HepG2 (cell line): ENCODE measurements around the gene UTP20. TPM values are rescaled to one million over a fixed set of nuclear protein-coding genes. Genes with fewer than 3 reads are reported as not detected.
A peak's percentile ranks its signal among the peaks of the same experiment; 100 is the strongest.

Experiments
- DR1 ChIP-seq: sonication (generic); formaldehyde crosslinking; IDR thresholded peaks from 2 replicates; pipeline ENCODE4 v1.8.0; 2021; ENCODE audit warnings: mild to moderate bottlenecking, missing genetic modification reagents, inconsistent platforms
- EED ChIP-seq: sonication (generic); formaldehyde crosslinking; IDR thresholded peaks from 2 replicates; pipeline ENCODE4 v1.5.0; 2020; ENCODE audit warnings: mild to moderate bottlenecking, missing genetic modification reagents
- HBP1 ChIP-seq: IDR thresholded peaks from 2 replicates; pipeline ENCODE4 v1.6.1; 2016; ENCODE audit warnings: low read depth, control low read depth
- KMT2B ChIP-seq: IDR thresholded peaks from 2 replicates; pipeline ENCODE4 v1.6.1; 2016; ENCODE audit warnings: missing genetic modification reagents, missing compliant biosample characterization
- MTERF4 ChIP-seq: sonication (generic); formaldehyde crosslinking; IDR thresholded peaks from 2 replicates; pipeline ENCODE4 v1.8.0; 2023; ENCODE audit warnings: mild to moderate bottlenecking, missing genetic modification reagents
- POLR2A ChIP-seq, 2 experiments: IDR thresholded peaks; 2 replicates each; pipeline ENCODE4 v1.6.1; 2011; ENCODE audit warnings: low read depth in 2 of 2, low read length in 2 of 2, mild to moderate bottlenecking in 1 of 2, moderate library complexity in 1 of 2; ENCODE audit not compliant: insufficient read depth in 1 of 2
- PRDM4 ChIP-seq: sonication (generic); formaldehyde crosslinking; IDR thresholded peaks from 2 replicates; pipeline ENCODE4 v1.9.0; 2021; ENCODE audit warnings: missing genetic modification reagents, borderline replicate concordance
- RAD21 ChIP-seq: fragments of 450-650 bp; formaldehyde crosslinking; IDR thresholded peaks from 2 replicates; pipeline ENCODE4 v1.5.0; 2020; ENCODE audit warnings: mild to moderate bottlenecking
- ZNF232 ChIP-seq: sonication (generic); formaldehyde crosslinking; IDR thresholded peaks from 2 replicates; pipeline ENCODE4 v1.4.0; 2020; ENCODE audit warnings: missing genetic modification reagents, borderline replicate concordance
- ZSCAN31 ChIP-seq: sonication (generic); formaldehyde crosslinking; IDR thresholded peaks from 2 replicates; pipeline ENCODE4 v1.5.0; 2020; ENCODE audit warnings: low read depth, mild to moderate bottlenecking, missing genetic modification reagents
- polyA plus RNA-seq, 8 experiments: library from polyadenylated mRNA; depleted of rRNA in 3 of 8; stranded (reverse) in 7 of 8; unstranded in 1 of 8; fragments of >200 nt; fragmentation: Illumina TruSeq in 4 of 8; extraction: Trizol in 4 of 8; gene quantifications; 2 replicates each; pipeline versions ENCODE4 v1.2.1 to v1.2.3, GENCODE V29; 2011 to 2016; ENCODE audit warnings: low read depth in 4 of 8, missing spikeins in 1 of 8, mixed read lengths in 1 of 8; ENCODE audit not compliant: insufficient read depth in 1 of 8
- total RNA-seq, 5 experiments: library from RNA; depleted of rRNA; stranded (reverse); fragments of >200 nt; fragmentation: Illumina TruSeq; extraction: Trizol; gene quantifications; 2 replicates each; pipeline ENCODE4 v1.2.3, GENCODE V29; 2016; ENCODE audit warnings: low read depth in 1 of 5
- TF ChIP-seq, protein P1 (sequence below): sonication (generic); formaldehyde crosslinking; IDR thresholded peaks from 2 replicates; pipeline ENCODE4 v1.5.1; 2020; ENCODE audit warnings: mild to moderate bottlenecking, moderate library complexity, missing genetic modification reagents
- TF ChIP-seq, protein P2 (sequence below): sonication (generic); formaldehyde crosslinking; IDR thresholded peaks from 2 replicates; pipeline ENCODE4 v1.4.0; 2020; ENCODE audit warnings: mild to moderate bottlenecking, missing genetic modification reagents

The UTP20 gene
- total and polyA plus RNA-seq, 2 of the 13 experiments (the other 11 are each of a cell fraction or from before 2014, with no cell fraction given), result 9.0 to 38.5 TPM

- TF ChIP-seq ZSCAN31 (CRISPR knock-in tag) (no peak), RAD21 (CRISPR knock-in tag) (0 out of 2 replicates have a peak, but pooled peaks have one; percentile 8), KMT2B (CRISPR knock-in tag) (peak; percentile 99), EED (CRISPR knock-in tag) (0 out of 2 replicates have a peak, but pooled peaks have one; percentile 33), POLR2A (IDR thresholded peaks at IDR 0.05; ENCODE audit: insufficient read depth in 1 of 2, low read depth in 2 of 2, low read length in 2 of 2) (peak; percentile 76 to 92), DR1 (peak; percentile 51; the same call in 1 of the 2 replicates), PRDM4 (peak; percentile 64; the same call in 1 of the 2 replicates), ZNF232 (peak; percentile 84; the same call in 1 of the 2 replicates), HBP1 (0 out of 2 replicates have a peak, but pooled peaks have one; percentile 43), MTERF4 (CRISPR knock-in tag) (0 out of 2 replicates have a peak, but pooled peaks have one; percentile 17)
- TF ChIP-seq, protein P1, sequence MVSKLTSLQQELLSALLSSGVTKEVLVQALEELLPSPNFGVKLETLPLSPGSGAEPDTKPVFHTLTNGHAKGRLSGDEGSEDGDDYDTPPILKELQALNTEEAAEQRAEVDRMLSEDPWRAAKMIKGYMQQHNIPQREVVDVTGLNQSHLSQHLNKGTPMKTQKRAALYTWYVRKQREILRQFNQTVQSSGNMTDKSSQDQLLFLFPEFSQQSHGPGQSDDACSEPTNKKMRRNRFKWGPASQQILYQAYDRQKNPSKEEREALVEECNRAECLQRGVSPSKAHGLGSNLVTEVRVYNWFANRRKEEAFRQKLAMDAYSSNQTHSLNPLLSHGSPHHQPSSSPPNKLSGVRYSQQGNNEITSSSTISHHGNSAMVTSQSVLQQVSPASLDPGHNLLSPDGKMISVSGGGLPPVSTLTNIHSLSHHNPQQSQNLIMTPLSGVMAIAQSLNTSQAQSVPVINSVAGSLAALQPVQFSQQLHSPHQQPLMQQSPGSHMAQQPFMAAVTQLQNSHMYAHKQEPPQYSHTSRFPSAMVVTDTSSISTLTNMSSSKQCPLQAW (CRISPR knock-in tag), result peak; percentile 37
- TF ChIP-seq, protein P2, sequence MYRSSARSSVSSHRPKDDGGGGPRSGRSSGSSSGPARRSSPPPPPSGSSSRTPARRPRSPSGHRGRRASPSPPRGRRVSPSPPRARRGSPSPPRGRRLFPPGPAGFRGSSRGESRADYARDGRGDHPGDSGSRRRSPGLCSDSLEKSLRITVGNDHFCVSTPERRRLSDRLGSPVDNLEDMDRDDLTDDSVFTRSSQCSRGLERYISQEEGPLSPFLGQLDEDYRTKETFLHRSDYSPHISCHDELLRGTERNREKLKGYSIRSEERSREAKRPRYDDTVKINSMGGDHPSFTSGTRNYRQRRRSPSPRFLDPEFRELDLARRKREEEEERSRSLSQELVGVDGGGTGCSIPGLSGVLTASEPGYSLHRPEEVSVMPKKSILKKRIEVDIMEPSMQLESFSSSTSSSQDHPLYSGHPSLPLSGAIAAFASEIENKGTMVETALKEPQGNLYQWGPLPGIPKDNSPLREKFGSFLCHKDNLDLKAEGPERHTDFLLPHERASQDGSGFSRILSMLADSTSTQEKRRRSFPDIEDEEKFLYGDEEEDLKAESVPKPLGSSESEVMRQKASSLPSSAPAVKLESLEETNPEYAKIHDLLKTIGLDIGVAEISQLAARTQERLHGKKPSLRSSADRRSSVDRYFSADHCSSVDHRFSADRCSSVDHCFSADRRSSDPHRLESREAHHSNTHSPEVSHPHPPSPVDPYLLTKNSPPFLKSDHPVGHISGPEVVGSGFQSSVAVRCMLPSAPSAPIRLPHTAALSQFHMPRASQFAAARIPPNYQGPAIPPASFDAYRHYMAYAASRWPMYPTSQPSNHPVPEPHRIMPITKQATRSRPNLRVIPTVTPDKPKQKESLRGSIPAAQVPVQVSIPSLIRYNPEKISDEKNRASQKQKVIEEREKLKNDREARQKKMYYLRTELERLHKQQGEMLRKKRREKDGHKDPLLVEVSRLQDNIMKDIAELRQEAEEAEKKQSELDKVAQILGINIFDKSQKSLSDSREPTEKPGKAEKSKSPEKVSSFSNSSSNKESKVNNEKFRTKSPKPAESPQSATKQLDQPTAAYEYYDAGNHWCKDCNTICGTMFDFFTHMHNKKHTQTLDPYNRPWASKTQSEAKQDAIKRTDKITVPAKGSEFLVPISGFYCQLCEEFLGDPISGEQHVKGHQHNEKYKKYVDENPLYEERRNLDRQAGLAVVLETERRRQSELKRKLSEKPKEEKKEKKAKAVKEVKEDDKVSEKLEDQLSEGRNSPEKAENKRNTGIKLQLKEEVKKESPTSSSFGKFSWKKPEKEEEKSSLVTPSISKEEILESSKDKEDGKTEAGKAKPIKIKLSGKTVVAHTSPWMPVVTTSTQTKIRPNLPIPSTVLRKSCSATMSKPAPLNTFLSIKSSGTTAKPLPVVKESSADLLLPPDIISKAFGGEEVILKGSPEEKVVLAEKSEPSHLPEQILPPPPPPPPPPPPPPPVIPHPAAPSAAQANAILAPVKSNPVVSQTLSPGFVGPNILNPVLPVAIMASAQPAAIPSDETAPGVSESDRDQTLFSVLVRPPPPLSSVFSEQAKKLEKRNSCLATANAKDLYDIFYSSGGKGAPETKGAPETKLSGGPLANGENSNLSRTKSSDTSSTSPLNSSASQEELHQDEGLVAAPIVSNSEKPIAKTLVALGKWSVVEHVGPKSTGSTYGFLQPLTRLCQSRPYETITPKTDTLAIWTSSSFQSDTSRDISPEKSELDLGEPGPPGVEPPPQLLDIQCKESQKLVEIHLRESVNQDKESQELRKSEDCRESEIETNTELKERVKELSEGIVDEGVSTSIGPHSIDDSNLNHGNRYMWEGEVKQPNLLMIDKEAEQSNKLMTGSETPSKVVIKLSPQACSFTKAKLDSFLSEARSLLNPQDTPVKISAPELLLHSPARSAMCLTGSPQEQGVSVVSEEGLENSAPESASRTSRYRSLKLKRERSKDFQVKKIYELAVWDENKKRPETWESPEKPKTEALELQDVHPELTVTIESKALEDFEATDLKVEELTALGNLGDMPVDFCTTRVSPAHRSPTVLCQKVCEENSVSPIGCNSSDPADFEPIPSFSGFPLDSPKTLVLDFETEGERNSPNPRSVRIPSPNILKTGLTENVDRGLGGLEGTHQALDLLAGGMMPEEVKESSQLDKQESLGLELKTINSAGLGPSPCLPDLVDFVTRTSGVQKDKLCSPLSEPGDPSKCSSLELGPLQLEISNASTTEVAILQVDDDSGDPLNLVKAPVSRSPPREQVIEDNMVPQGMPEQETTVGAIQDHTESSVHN, result no peak
Observed at GRCh38 chr12:101407436-101408345, 127.8 kb downstream of the UTP20 start, which contains the start of gene ARL1 (continued).
